IPS-20b (cell line): ENCODE measurements around the gene TRIM44.

Experiments used
- H3K27ac ChIP-seq: one replicate; pipeline ENCODE4 v1.5.1; 2013; ENCODE audit warnings: low read length
- H3K27me3 ChIP-seq: 2 replicates; pipeline ENCODE4 v1.6.1; 2013; ENCODE audit warnings: mild to moderate bottlenecking, low read length, inconsistent platforms; ENCODE audit not compliant: insufficient read depth
- H3K36me3 ChIP-seq: 2 replicates; pipeline ENCODE4 v1.6.1; 2013; ENCODE audit warnings: low read depth, mild to moderate bottlenecking, inconsistent platforms, low read length, moderate library complexity; ENCODE audit not compliant: insufficient read depth
- H3K4me1 ChIP-seq: 2 replicates; pipeline ENCODE4 v1.6.1; 2013; ENCODE audit warnings: mild to moderate bottlenecking, control low read depth, inconsistent platforms, low read length, moderate library complexity; ENCODE audit not compliant: insufficient read depth
- H3K4me3 ChIP-seq: 2 replicates; pipeline ENCODE4 v1.5.1; 2013; ENCODE audit warnings: mild to moderate bottlenecking, low read length, inconsistent platforms
- H3K9ac ChIP-seq: 2 replicates; pipeline ENCODE4 v1.6.1; 2013; ENCODE audit warnings: low read depth, mild to moderate bottlenecking, inconsistent platforms, low read length, moderate library complexity
- H3K9me3 ChIP-seq: 2 replicates; pipeline ENCODE4 v1.6.1; 2013; ENCODE audit warnings: mild to moderate bottlenecking, low read depth, low read length, inconsistent platforms; ENCODE audit not compliant: insufficient read depth

TRIM44 gene

DNA sequence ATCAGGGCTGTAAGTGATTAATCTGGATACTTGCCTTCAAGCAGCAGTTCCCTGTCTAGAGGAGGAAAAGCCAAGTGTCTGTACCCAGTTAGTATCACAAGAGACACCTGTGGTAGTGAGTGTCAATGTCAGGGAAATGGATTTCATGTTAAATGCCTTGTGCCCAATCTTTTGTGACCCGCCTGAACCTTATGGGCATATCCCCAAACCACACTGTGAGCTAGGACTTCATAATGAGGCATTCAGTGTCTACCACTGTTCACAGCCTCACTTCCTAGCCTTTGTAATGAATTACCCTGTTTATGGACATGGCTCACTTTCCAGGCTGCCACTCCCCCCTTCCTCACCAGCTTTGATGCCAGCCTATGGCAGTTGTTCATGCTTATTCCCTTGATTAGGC is 125.1 kb downstream of the TRIM44 start:
- Histone ChIP-seq H3K27ac (no peak overlapping the region), H3K4me3 (no peak overlapping the region), H3K4me1 (no peaks in the 10 kb centered on the region), H3K9me3 (no peaks in the 10 kb centered on the region), H3K9ac (no peak overlapping the region), H3K27me3 (no peaks in the 10 kb centered on the region), H3K36me3 (no peaks in the 10 kb centered on the region)

DNA sequence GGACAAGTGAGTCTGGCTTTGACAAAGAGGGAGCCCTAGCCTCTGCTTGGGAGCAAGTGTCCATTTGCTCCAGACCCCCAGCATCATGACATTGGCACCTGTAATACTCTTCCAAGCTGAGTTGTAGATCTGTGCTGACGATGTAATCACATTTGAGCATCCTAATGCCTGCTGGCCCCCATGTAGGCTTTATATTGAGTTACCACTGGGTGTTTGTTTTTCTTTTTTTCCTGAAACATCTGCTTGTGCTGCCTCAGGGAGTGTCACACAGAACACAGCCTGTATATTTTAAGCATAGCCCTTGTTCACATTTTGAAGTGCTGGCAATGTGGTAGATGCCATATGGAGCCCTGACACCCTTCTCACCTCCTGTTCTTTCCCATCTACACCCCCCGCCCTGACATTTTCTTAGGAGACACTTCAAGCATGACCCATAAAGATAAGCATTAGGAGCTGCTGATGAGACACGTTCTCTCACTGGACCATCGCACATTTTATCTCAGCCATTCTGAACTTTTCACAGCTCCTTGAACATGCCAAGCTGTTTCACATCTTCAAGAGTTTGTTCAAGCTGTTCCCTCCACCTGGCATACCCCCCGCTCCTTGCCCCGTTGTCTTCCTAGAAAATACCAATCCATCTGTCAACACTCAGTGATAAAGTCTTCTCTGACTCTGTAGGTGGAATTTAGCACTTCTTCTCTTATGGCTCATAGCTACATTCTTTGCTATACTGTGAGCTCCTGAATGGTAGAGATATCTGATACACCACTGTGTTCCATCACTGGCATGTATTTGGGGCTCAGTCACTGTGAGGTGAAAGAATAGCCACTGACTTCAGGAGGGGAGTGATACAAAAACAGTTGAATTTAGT is 128.7 kb downstream of the TRIM44 start:
- Histone ChIP-seq H3K9me3 (no peaks in the 10 kb centered on the region), H3K9ac (no peak overlapping the region), H3K36me3 (no peaks in the 10 kb centered on the region), H3K4me1 (no peaks in the 10 kb centered on the region), H3K4me3 (no peak overlapping the region), H3K27ac (no peak overlapping the region), H3K27me3 (no peaks in the 10 kb centered on the region)

DNA sequence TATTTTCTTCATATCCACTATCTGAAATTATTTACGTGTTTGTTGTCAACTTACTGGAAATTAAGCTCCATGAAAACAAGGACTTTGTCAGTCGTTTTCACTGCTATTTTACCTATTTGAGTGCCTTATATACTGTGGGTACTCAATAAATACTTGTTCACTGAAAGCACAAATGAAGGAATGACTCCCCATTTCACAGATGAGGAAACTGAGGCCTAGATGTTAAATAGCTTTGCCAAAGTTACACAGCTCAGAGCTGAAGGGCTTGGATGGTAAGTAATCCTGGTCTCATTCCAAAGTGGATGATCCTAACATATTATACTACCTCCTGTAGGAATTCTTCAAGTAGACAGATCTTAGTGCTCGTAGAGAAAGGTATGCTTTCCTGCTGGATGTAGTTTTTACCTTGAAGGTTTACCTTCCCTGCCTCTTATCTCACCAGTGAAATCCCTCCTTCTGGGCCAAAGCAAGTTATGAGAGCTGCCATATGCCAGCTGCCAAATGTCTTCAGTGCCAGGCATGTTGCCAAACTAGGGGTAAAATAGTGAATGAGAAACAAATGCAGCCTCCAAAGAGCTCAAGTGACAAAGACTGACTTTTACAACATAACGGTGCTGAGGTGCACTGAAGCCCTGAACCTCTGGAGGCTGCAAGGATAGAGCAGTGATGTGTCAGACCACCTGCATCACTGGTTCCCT is 129.7 kb downstream of the TRIM44 start:
- no peak overlapping the region for H3K27ac ChIP-seq
- H3K9me3 ChIP-seq, result no peaks in the 10 kb centered on the region
- H3K4me1 ChIP-seq, result no peaks in the 10 kb centered on the region
- no peak overlapping the region for H3K9ac ChIP-seq
- no peaks in the 10 kb centered on the region for H3K27me3 ChIP-seq
- H3K4me3 ChIP-seq, result no peak overlapping the region
- H3K36me3 ChIP-seq, result no peaks in the 10 kb centered on the region

DNA sequence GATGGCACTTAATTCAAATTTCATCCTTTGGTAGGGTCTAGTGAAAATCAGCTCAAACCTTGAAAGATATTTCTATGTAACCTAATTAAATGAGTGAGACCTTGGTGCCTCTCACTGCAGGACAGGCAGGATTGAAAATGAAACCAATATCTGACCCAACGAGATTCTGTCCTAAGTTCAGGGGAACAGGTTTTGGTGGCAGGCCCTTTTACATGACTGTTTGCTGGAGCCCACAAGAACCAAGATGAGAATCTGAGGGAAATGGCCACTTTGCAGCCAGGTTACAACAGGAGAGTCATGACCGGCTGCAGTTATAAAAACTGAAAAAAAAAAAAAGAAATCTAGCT is 130.2 kb downstream of the TRIM44 start:
- no peak overlapping the region for H3K4me3 ChIP-seq
- no peaks in the 10 kb centered on the region for H3K36me3 ChIP-seq
- H3K9ac ChIP-seq, result no peak overlapping the region
- H3K4me1 ChIP-seq, result no peaks in the 10 kb centered on the region
- no peaks in the 10 kb centered on the region for H3K27me3 ChIP-seq
- no peaks in the 10 kb centered on the region for H3K9me3 ChIP-seq
- H3K27ac ChIP-seq, result no peak overlapping the region

DNA sequence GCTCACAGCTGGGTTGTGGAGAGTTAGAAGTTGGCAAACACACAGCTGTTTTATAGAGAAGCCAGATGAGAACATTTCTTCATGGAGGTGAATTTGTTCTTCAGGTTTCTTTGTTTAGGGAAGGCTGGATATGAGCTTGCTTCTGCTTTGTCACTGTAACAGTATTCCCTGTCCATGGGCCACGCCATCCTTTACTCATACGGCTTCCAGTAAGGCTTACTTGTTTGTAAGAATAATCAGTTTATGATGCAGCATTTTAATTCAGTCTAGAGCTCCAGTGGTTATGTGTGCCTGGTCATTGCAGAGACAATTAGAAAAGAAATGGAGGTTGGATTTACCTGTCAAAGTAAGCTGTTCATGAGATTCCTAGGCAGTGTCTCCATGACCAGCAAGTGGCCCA is 131.8 kb downstream of the TRIM44 start:
- Histone ChIP-seq H3K36me3 (no peaks in the 10 kb centered on the region), H3K9me3 (no peaks in the 10 kb centered on the region), H3K9ac (no peak overlapping the region), H3K4me3 (no peak overlapping the region), H3K27me3 (no peaks in the 10 kb centered on the region), H3K4me1 (no peaks in the 10 kb centered on the region), H3K27ac (no peak overlapping the region)

DNA sequence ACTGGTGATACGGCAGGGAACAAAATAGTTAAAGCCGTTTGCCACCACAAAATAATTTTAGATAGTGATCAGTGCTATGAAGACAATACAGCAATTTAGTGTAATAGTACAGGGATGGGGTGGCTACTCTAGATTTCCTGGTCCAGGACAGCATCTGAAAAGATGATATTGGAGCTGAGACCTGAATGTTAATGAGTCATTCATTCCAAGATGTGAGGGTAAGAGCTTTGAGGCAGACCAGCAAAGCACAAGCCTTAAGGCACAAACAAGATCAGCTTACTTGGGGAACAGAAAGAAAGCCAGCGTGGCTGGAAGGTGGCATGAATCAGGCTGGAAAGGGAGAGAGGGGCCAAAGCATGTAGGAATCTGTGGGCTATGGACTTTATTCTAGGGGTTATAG is 132.3 kb downstream of the TRIM44 start:
- H3K9ac ChIP-seq, result no peak overlapping the region
- no peaks in the 10 kb centered on the region for H3K27me3 ChIP-seq
- H3K36me3 ChIP-seq, result no peaks in the 10 kb centered on the region
- H3K4me3 ChIP-seq, result no peak overlapping the region
- no peaks in the 10 kb centered on the region for H3K4me1 ChIP-seq
- no peaks in the 10 kb centered on the region for H3K9me3 ChIP-seq
- no peak overlapping the region for H3K27ac ChIP-seq

DNA sequence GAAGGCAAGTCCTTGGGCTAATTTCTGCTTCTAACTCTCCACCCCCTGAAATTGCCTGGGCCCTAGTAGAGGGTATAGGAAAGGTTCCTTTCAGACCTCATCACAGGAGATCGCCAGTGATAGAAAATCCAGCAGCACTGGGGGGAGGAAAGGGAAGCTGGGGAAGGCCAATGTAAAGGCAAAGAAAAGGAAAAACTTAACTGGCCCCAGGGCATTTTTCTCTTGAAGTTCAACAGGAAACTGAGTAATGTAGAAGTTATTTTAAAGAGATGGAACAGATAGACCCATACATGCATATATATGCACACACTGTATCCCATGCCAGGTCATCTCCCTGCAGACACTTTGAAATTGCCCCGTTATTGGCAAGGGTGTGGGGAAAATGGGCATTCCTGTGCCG is 134.0 kb downstream of the TRIM44 start:
- H3K36me3 ChIP-seq, result no peaks in the 10 kb centered on the region
- H3K4me1 ChIP-seq, result no peaks in the 10 kb centered on the region
- no peaks in the 10 kb centered on the region for H3K9me3 ChIP-seq
- no peak overlapping the region for H3K9ac ChIP-seq
- no peak overlapping the region for H3K4me3 ChIP-seq
- no peak overlapping the region for H3K27ac ChIP-seq
- H3K27me3 ChIP-seq, result no peaks in the 10 kb centered on the region

DNA sequence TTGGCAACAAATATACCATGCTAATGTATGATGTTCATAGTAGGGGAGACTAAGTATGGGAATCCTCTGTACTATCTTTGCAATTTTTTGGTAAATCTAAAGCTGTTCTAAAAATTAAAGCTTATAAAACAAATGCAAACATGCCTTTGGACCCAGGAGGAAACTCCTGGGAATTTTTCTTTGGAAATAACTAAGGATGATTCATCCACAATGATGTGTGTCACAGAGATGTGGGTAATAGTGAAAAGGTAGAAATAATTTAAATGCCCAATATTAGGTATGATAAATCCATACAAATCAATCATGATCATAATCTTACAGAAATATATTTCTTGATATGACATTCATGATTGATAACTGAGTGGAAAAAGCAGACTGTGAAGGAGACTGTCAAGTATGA is 135.8 kb downstream of the TRIM44 start:
- no peaks in the 10 kb centered on the region for H3K9me3 ChIP-seq
- H3K27ac ChIP-seq, result no peak overlapping the region
- H3K27me3 ChIP-seq, result no peaks in the 10 kb centered on the region
- H3K4me3 ChIP-seq, result no peak overlapping the region
- H3K36me3 ChIP-seq, result no peaks in the 10 kb centered on the region
- no peak overlapping the region for H3K9ac ChIP-seq
- no peaks in the 10 kb centered on the region for H3K4me1 ChIP-seq

DNA sequence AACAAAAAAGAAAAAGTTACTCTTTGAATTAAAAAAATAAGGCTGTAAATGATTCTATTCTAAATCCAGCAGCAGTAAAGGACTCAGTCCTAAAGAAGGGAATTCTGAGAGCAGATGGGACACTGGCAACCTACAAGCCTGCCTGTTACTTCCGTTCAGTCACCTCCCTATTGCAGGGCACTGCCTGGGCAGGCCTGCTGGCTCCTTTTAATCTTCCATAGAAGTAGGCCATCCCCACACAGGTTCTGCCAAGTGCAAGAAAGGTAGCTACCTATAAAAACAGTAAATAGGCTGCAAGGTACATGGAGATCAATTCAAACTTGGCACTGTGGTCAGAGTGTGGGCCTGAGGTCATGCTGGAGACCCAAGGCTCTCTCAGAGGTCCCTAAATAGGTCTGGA is 136.4 kb downstream of the TRIM44 start:
- no peaks in the 10 kb centered on the region for H3K9me3 ChIP-seq
- no peaks in the 10 kb centered on the region for H3K36me3 ChIP-seq
- no peak overlapping the region for H3K27ac ChIP-seq
- no peaks in the 10 kb centered on the region for H3K27me3 ChIP-seq
- H3K4me3 ChIP-seq, result no peak overlapping the region
- no peak overlapping the region for H3K9ac ChIP-seq
- no peaks in the 10 kb centered on the region for H3K4me1 ChIP-seq

DNA sequence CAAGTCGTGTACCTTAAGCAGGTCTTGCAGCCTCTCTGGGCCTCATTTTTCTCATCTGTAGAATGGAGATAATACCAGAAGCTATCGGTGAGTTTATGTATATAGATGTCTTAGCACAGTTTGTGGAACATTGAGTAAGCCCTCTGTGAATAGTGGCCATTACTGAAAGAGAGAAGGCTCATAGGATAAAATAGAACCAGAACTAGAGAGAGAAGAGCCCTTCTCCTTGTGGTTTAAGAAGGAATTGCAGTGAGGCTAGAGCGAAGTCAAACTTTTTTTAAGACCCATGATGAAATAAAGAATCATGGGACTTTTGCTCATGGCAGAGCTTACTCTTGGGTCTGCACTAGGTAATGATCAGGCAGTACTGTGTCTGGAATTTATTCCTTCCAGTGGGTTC is 137.1 kb downstream of the TRIM44 start:
- H3K27me3 ChIP-seq, result no peaks in the 10 kb centered on the region
- no peaks in the 10 kb centered on the region for H3K36me3 ChIP-seq
- no peak overlapping the region for H3K9ac ChIP-seq
- no peak overlapping the region for H3K4me3 ChIP-seq
- H3K9me3 ChIP-seq, result no peaks in the 10 kb centered on the region
- no peak overlapping the region for H3K27ac ChIP-seq
- no peaks in the 10 kb centered on the region for H3K4me1 ChIP-seq

DNA sequence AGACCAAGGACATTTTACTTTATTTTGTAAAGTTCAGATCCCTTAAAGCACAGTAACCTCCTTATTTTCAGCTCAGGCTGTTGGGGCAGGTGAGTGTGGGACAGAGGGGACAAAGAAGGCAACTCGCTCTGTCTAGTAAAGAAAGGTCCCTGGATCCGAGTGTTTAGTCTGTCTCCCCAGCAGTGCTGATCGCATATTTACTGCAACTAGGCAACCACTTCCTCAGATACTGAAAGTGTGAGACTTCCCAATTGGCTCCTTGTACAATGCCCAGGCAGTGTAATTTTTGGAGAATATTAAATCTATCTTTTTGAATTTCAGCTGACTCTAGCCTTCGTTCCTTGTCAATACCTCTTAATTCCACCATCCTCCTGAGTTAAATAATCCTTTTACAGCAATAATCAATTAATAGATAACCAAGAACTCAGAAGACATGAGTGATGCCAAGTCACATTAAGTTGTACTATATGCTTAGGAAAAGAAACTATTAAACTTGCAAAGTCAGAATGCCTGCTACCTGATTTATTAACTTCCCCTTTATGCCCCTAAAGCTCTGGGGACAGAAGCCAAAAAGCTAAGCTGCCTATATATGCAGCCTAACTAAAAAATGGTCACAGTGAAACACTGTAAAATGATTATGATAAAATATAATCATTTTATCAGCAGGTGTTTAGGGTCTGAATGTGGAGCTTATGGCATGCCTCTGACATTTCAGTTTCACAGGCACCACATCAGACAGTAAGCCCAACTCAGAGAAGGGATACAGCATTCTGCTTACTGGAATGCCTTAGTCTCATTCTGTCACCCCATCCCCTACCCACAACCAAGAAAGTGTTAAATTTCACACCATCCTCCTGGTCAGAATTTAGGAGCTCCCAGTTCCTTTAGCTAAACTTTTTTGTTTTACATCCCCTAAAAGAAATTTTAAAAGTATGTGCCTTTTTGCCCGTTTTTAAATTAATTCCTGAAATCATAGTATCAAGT is 138.7 kb downstream of the TRIM44 start:
- H3K27ac ChIP-seq, result no peak overlapping the region
- no peaks in the 10 kb centered on the region for H3K9me3 ChIP-seq
- no peak overlapping the region for H3K9ac ChIP-seq
- H3K4me3 ChIP-seq, result no peak overlapping the region
- no peaks in the 10 kb centered on the region for H3K4me1 ChIP-seq
- H3K36me3 ChIP-seq, result no peaks in the 10 kb centered on the region
- no peaks in the 10 kb centered on the region for H3K27me3 ChIP-seq
